ENCODE results near the gene POLR2C. TPM values are rescaled to one million over a fixed set of nuclear protein-coding genes. Genes with fewer than 3 reads are reported as not detected.

POLR2C gene
- total RNA-seq, 2 donors from 2014 or later, result 99.6 to 182 TPM

- DNase-seq (ENCODE audit: low spot score), result no peak
- Histone ChIP-seq H3K36me3 (no peaks in the 10 kb centered on the region), H3K27me3 (replicated peaks; ENCODE audit: insufficient read depth) (no peaks in the 10 kb centered on the region), H3K4me3 (no peak overlapping the region), H3K27ac (no peak overlapping the region), H3K9me3 (no peaks in the 10 kb centered on the region), H3K4me1 (replicated peaks) (no peaks in the 10 kb centered on the region)
- TF ChIP-seq POLR2A (IDR thresholded peaks at IDR 0.05), result no peak
- intact Hi-C loops (cut with DNase I), result no loop called here
- 95% methylated on average over 2 of the region's 2 CpGs for WGBS
Observed at GRCh38 chr16:57445510-57445909, 17.0 kb upstream of the POLR2C start.

- Histone ChIP-seq H3K36me3 (no peaks in the 10 kb centered on the region), H3K4me1 (replicated peaks) (no peaks in the 10 kb centered on the region), H3K27ac (peak overlapping the region; percentile 78 to 85), H3K4me3 (peak overlapping the region; percentile 84 to 91), H3K27me3 (replicated peaks; ENCODE audit: insufficient read depth) (no peaks in the 10 kb centered on the region), H3K9me3 (no peaks in the 10 kb centered on the region)
- TF ChIP-seq POLR2A (IDR thresholded peaks at IDR 0.05), result no peak
- no peak for TF ChIP-seq POLR2AphosphoS5 (IDR thresholded peaks at IDR 0.05)
- TF ChIP-seq CTCF (IDR thresholded peaks at IDR 0.05), result no peak
- WGBS, result 6% methylated on average over 16 of the region's 28 CpGs
- no peak for DNase-seq (ENCODE audit: low spot score)
- intact Hi-C loops (cut with DNase I), result no loop called here
Observed at GRCh38 chr16:57446531-57447185, 15.8 kb upstream of the POLR2C start.

- TF ChIP-seq POLR2A (IDR thresholded peaks at IDR 0.05), result peak; percentile 75
- peak; percentile 95 for TF ChIP-seq POLR2AphosphoS5 (IDR thresholded peaks at IDR 0.05)
- peak in 2 of 4 experiments; percentile 27 to 33 for TF ChIP-seq CTCF (IDR thresholded peaks at IDR 0.05)
- Histone ChIP-seq H3K9me3 (no peaks in the 10 kb centered on the region), H3K36me3 (no peaks in the 10 kb centered on the region), H3K4me3 (peak within 1 kb of the TSS; percentile 84 to 91), H3K4me1 (replicated peaks) (no peaks in the 10 kb centered on the region), H3K27me3 (replicated peaks; ENCODE audit: insufficient read depth) (no peaks in the 10 kb centered on the region), H3K27ac (peak within 1 kb of the TSS; percentile 78 to 85)
- peak; percentile 95 for DNase-seq (ENCODE audit: low spot score)
- intact Hi-C loops (cut with DNase I), result no loop called here
- WGBS, result under 1% methylated on average over 35 of the region's 68 CpGs
Observed at GRCh38 chr16:57447186-57447962, 15.1 kb upstream of the POLR2C start, which contains the start of the genes CIAPIN1 and COQ9. TSS of gene CIAPIN1 (minus strand) at chr16:57447385. CDS start at chr16:57440928, 6,457 bp downstream. TSS of gene COQ9 (plus strand) at chr16:57447479. CDS start at chr16:57447506, 27 bp downstream.

- intact Hi-C loops (cut with DNase I), result no loop called here
- WGBS, result 92% methylated on average over 10 of the region's 10 CpGs
- TF ChIP-seq POLR2A (IDR thresholded peaks at IDR 0.05) (no peak), CTCF (IDR thresholded peaks at IDR 0.05) (no peak), POLR2AphosphoS5 (IDR thresholded peaks at IDR 0.05) (no peak)
- Histone ChIP-seq H3K27ac (no peak overlapping the region), H3K27me3 (replicated peaks; ENCODE audit: insufficient read depth) (no peaks in the 10 kb centered on the region), H3K9me3 (no peaks in the 10 kb centered on the region), H3K36me3 (peaks cover 6 to 10% of the 10 kb centered on the region in 2 donors), H3K4me1 (replicated peaks) (no peaks in the 10 kb centered on the region), H3K4me3 (no peak overlapping the region)
- no peak for DNase-seq (ENCODE audit: low spot score)
Observed at GRCh38 chr16:57452021-57452420, 10.5 kb upstream of the POLR2C start.

- intact Hi-C loops (cut with DNase I), result no loop called here
- Histone ChIP-seq H3K4me3 (peak overlapping the region; percentile 94 to 98), H3K9me3 (no peaks in the 10 kb centered on the region), H3K27ac (peak overlapping the region; percentile 81 to 90), H3K27me3 (replicated peaks; ENCODE audit: insufficient read depth) (no peaks in the 10 kb centered on the region), H3K4me1 (replicated peaks) (no peaks in the 10 kb centered on the region), H3K36me3 (peaks cover 0 to 15% of the 10 kb centered on the region in 2 donors)
- WGBS, result 2% methylated on average over 16 of the region's 16 CpGs
- no peak for TF ChIP-seq CTCF (IDR thresholded peaks at IDR 0.05)
- no peak for TF ChIP-seq POLR2AphosphoS5 (IDR thresholded peaks at IDR 0.05)
- TF ChIP-seq POLR2A (IDR thresholded peaks at IDR 0.05), result no peak
- DNase-seq (ENCODE audit: low spot score), result no peak
Observed at GRCh38 chr16:57462978-57463362, 491 bp downstream of the POLR2C start.
